Cardiac muscle cell (in vitro differentiated cells and primary cell): ENCODE data around the gene SUCNR1. TPM values are rescaled to one million over a fixed set of nuclear protein-coding genes. Genes with fewer than 3 reads are reported as not detected.
A peak's percentile ranks its signal among the peaks of the same experiment; 100 is the strongest.

Source experiments
- DNase-seq, 2 donors: peaks; one replicate each; pipeline versions ENCODE4 v3.0.0 to v3.0.0-alpha.2; 2010 to 2017; ENCODE audit warnings: low read depth in 1 of 2, low spot score in 1 of 2
- H3K27ac ChIP-seq: fragments of 200-600 bp; sonication (generic); 2 replicates; pipeline ENCODE4 v1.5.1; 2016
- H3K27me3 ChIP-seq: fragments of 200-600 bp; sonication (generic); 2 replicates; pipeline ENCODE4 v1.6.0; 2016; ENCODE audit warnings: control low read depth
- H3K36me3 ChIP-seq: fragments of 200-600 bp; sonication (generic); 2 replicates; pipeline ENCODE4 v1.5.1; 2016; ENCODE audit warnings: control low read depth
- H3K4me1 ChIP-seq: fragments of 200-600 bp; sonication (generic); 2 replicates; pipeline ENCODE4 v1.8.1; 2017; ENCODE audit warnings: low read depth, mild to moderate bottlenecking, mixed run types
- H3K4me3 ChIP-seq: fragments of 200-600 bp; sonication (generic); 2 replicates; pipeline ENCODE4 v1.5.1; 2016; ENCODE audit warnings: mild to moderate bottlenecking
- H3K9me3 ChIP-seq: fragments of 200-600 bp; sonication (generic); 2 replicates; pipeline ENCODE4 v1.5.1; 2017; ENCODE audit warnings: low read depth, mild to moderate bottlenecking, control low read depth
- polyA plus RNA-seq: library from polyadenylated mRNA; unstranded; fragments of >200 nt; fragmentation: Nextera tagmentation; extraction: Ambion mirVana; gene quantifications from 2 replicates; pipeline ENCODE4 v1.2.1, GENCODE V29; 2016
- total RNA-seq: library from RNA; depleted of rRNA; stranded (reverse); fragments of >200 nt; gene quantifications from 2 replicates; pipeline ENCODE4 v1.2.3, GENCODE V29; 2016
- TF ChIP-seq, protein P1 (sequence below): IDR thresholded peaks from 2 replicates; pipeline ENCODE4 v1.5.1; 2012; ENCODE audit warnings: low read depth, mild to moderate bottlenecking, low read length

The SUCNR1 gene
- total and polyA plus RNA-seq, 2 experiments from 2014 or later, result not detected

DNA sequence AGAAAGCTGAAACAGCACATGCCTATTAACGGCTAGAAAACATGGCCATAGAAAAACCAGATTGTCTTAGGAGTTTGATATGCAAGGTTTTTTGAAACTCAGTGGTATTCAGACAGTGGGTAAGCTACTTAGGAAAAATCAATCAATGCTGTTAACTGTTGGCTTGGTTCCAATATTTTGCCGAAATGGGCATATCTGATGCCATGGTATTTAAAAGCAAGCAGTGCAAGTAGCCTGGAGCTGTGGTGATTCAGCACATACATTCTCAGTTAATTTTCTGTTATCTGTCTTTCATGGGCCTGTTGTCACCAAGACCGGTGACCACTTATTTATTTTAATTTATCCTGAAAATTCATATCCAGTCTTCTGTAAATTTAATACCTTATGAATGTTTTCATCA, 17.3 kb upstream of the SUCNR1 start:
- DNase-seq, result no peak
- TF ChIP-seq, protein P1, sequence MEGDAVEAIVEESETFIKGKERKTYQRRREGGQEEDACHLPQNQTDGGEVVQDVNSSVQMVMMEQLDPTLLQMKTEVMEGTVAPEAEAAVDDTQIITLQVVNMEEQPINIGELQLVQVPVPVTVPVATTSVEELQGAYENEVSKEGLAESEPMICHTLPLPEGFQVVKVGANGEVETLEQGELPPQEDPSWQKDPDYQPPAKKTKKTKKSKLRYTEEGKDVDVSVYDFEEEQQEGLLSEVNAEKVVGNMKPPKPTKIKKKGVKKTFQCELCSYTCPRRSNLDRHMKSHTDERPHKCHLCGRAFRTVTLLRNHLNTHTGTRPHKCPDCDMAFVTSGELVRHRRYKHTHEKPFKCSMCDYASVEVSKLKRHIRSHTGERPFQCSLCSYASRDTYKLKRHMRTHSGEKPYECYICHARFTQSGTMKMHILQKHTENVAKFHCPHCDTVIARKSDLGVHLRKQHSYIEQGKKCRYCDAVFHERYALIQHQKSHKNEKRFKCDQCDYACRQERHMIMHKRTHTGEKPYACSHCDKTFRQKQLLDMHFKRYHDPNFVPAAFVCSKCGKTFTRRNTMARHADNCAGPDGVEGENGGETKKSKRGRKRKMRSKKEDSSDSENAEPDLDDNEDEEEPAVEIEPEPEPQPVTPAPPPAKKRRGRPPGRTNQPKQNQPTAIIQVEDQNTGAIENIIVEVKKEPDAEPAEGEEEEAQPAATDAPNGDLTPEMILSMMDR, result no peak
- Histone ChIP-seq H3K4me3 (no peak overlapping the region), H3K4me1 (no peaks in the 10 kb centered on the region), H3K9me3 (no peaks in the 10 kb centered on the region), H3K27me3 (no peaks in the 10 kb centered on the region), H3K27ac (no peak overlapping the region), H3K36me3 (no peaks in the 10 kb centered on the region)

DNA sequence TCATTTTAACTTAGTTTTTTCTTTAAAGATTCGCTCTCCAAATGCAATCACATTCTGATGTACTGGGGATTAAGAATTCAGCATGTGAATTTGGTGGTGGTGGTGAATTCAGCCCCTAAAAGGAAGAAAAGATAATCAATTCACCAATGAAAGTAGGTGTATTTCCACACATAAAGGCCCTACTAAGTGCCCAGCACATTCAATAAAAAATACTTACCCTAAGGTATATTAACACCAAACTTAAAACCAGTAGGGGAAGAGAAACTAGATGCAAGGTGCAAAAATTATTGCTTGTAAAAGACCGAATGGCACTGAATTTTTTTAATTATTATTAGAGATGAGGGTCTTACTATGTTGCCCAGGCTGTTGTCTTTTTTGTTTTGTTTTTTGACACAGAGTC, 16.8 kb upstream of the SUCNR1 start:
- Histone ChIP-seq H3K9me3 (no peaks in the 10 kb centered on the region), H3K4me3 (no peak overlapping the region), H3K36me3 (no peaks in the 10 kb centered on the region), H3K27ac (no peak overlapping the region), H3K27me3 (no peaks in the 10 kb centered on the region), H3K4me1 (no peaks in the 10 kb centered on the region)
- TF ChIP-seq, protein P1, result no peak
- DNase-seq, result no peak

DNA sequence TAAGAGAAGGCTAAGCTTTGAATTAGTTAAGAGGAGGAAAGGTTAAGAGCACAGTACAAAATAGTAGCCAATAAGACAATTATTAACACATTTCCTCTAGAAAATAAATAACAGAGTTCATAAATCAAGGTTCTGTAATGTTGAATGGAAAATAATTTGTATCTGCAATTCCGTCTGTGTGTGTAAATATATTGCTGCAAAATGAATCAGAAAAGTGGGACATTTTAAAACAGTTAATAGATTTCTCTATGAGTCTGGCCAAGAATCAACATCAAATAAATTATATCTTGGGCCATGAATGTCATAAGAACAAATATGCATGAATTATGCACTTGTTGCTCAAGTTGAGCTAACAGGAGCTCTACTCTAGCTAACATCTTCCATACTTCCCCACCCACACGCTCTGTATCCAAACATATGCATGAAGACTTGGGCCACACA, 14.2 kb upstream of the SUCNR1 start:
- Histone ChIP-seq H3K4me3 (no peak overlapping the region), H3K27me3 (no peaks in the 10 kb centered on the region), H3K36me3 (no peaks in the 10 kb centered on the region), H3K9me3 (no peaks in the 10 kb centered on the region), H3K4me1 (no peaks in the 10 kb centered on the region), H3K27ac (no peak overlapping the region)
- TF ChIP-seq, protein P1, result no peak
- no peak for DNase-seq

DNA sequence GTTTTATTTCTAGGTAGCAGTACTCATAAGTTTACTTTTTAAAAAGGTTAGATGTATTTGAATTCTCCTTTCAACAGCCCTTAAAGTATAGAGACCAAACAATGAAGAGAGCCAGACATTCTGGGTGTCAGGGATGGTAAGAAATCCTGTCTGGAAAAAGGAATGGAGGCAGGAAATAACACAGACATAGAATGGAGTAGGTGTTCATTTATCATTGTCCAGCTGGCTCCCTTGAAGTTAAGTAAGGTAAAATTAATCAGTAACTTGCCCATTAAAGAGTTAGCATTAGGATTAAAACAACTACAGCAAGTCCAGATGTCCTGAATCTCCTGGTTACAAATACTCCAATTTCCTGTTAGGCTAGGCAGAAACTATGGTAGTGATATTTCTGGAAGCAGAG, 13.5 kb upstream of the SUCNR1 start:
- H3K36me3 ChIP-seq, result no peaks in the 10 kb centered on the region
- TF ChIP-seq, protein P1, result no peak
- H3K27me3 ChIP-seq, result no peaks in the 10 kb centered on the region
- no peak overlapping the region for H3K4me3 ChIP-seq
- no peaks in the 10 kb centered on the region for H3K9me3 ChIP-seq
- H3K4me1 ChIP-seq, result no peaks in the 10 kb centered on the region
- H3K27ac ChIP-seq, result no peak overlapping the region
- no peak for DNase-seq

DNA sequence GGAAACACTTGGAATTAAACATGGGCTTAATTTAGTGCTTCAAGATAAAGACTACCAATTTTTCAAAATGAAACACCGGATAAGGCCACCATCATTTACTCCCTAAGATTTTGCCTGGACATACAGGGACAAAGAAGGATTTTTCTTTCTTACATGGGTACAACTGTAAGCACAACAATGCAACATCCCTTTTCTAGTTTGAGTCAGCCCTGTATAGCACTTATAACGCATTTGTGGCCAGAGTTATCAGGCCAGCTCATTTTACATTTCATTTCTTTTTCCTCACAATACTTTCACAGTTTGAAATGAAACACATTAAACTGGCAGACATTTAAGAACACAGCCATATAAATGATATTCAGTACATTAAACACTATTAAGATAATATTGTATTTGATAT, 9.8 kb upstream of the SUCNR1 start:
- Histone ChIP-seq H3K4me3 (no peak overlapping the region), H3K4me1 (no peaks in the 10 kb centered on the region), H3K9me3 (no peaks in the 10 kb centered on the region), H3K27me3 (no peaks in the 10 kb centered on the region), H3K36me3 (no peaks in the 10 kb centered on the region), H3K27ac (no peak overlapping the region)
- peak in 1 of 2 donors; percentile 56 for DNase-seq
- TF ChIP-seq, protein P1, result no peak
